Spinal cord (tissue), 10 donors: Measurements from ENCODE around the gene ELP1. TPM values are rescaled to one million over a fixed set of nuclear protein-coding genes. Genes with fewer than 3 reads are reported as not detected.

ENCODE experiments used
- DNase-seq, 6 donors: peaks; one replicate each; pipeline versions ENCODE4 v3.0.0 to v3.0.0-alpha.2; 2013 to 2015; ENCODE audit warnings: low spot score in 6 of 6, low read depth in 4 of 6
- H3K27ac ChIP-seq: one replicate; pipeline ENCODE4 v1.5.1; 2013; ENCODE audit warnings: low read depth, low read length, control low read depth
- H3K27me3 ChIP-seq: one replicate; pipeline ENCODE4 v1.6.1; 2013; ENCODE audit warnings: low read length; ENCODE audit not compliant: control insufficient read depth, insufficient read depth
- H3K36me3 ChIP-seq: one replicate; pipeline ENCODE4 v1.6.1; 2013; ENCODE audit warnings: low read length; ENCODE audit not compliant: control insufficient read depth, insufficient read depth
- H3K4me1 ChIP-seq: one replicate; pipeline ENCODE4 v1.6.1; 2013; ENCODE audit warnings: low read length; ENCODE audit not compliant: control insufficient read depth, insufficient read depth
- H3K4me3 ChIP-seq: one replicate; pipeline ENCODE4 v1.5.1; 2013; ENCODE audit warnings: low read depth, low read length, control low read depth
- H3K9me3 ChIP-seq: one replicate; pipeline ENCODE4 v1.6.1; 2013; ENCODE audit warnings: low read length; ENCODE audit not compliant: control insufficient read depth, insufficient read depth
- WGBS: methylation state at CpG from one replicate; pipeline ENCODE4 v1.1.5; 2013; ENCODE audit warnings: missing lambda C conversion rate; ENCODE audit not compliant: insufficient coverage; 5-methylcytosine and 5-hydroxymethylcytosine counted together
- polyA plus RNA-seq, 2 donors: library from polyadenylated mRNA; unstranded; fragments of 120-200 nt; gene quantifications; one replicate each; pipeline ENCODE4 v1.2.1, GENCODE V29; 2013; ENCODE audit not compliant: insufficient read length in 2 of 2
- total RNA-seq, 2 donors: library from RNA; depleted of rRNA in 1 of 2; stranded (reverse); fragments of 120-200 nt in 1 of 2; fragments of >200 nt in 1 of 2; gene quantifications; one replicate each; pipeline versions ENCODE4 v1.2.3 to v1.2.4, GENCODE V29; 2013 to 2014
- donor health status: healthy.

ELP1 gene
- total and polyA plus RNA-seq, 4 donors = 41.9 to 60.2 (median 55.2) TPM

GRCh38 chr9:108869092-108869725 is 64.7 kb downstream of the ELP1 start:
- peaks cover 4% of the 10 kb centered on the region for H3K4me1 ChIP-seq
- no peaks in the 10 kb centered on the region for H3K27me3 ChIP-seq
- H3K4me3 ChIP-seq = no peak overlapping the region
- no peak for DNase-seq
- H3K9me3 ChIP-seq = no peaks in the 10 kb centered on the region
- WGBS = no CpG with 5 or more reads among the region's 3 CpGs
- H3K27ac ChIP-seq = no peak overlapping the region
- peaks cover 18% of the 10 kb centered on the region for H3K36me3 ChIP-seq

GRCh38 chr9:108867829-108868228 is 66.1 kb downstream of the ELP1 start:
- DNase-seq = no peak
- Histone ChIP-seq H3K4me3 (no peak overlapping the region), H3K36me3 (peaks cover 14% of the 10 kb centered on the region), H3K27ac (no peak overlapping the region), H3K4me1 (peaks cover 4% of the 10 kb centered on the region), H3K9me3 (no peaks in the 10 kb centered on the region), H3K27me3 (no peaks in the 10 kb centered on the region)
- 49% methylated on average over 3 of the region's 4 CpGs for WGBS

- no peak overlapping the region for H3K4me3 ChIP-seq
- H3K27me3 ChIP-seq = no peaks in the 10 kb centered on the region
- peaks cover 4% of the 10 kb centered on the region for H3K4me1 ChIP-seq
- H3K36me3 ChIP-seq = peaks cover 9% of the 10 kb centered on the region
- DNase-seq = peak in 1 of 6 donors; percentile 73
- H3K27ac ChIP-seq = no peak overlapping the region
- no peaks in the 10 kb centered on the region for H3K9me3 ChIP-seq
Measured at GRCh38 chr9:108867116-108867515, 66.8 kb downstream of the ELP1 start.

GRCh38 chr9:108866001-108866420 is 67.9 kb downstream of the ELP1 start:
- H3K9me3 ChIP-seq = no peaks in the 10 kb centered on the region
- no peak overlapping the region for H3K4me3 ChIP-seq
- H3K27me3 ChIP-seq = no peaks in the 10 kb centered on the region
- H3K27ac ChIP-seq = no peak overlapping the region
- H3K36me3 ChIP-seq = peaks cover 6% of the 10 kb centered on the region
- 75% methylated on average over 1 of the region's 2 CpGs for WGBS
- no peak for DNase-seq
- H3K4me1 ChIP-seq = peaks cover 4% of the 10 kb centered on the region

GRCh38 chr9:108865037-108865436 is 68.9 kb downstream of the ELP1 start:
- Histone ChIP-seq H3K4me3 (no peak overlapping the region), H3K4me1 (peaks cover 4% of the 10 kb centered on the region), H3K9me3 (no peaks in the 10 kb centered on the region), H3K27ac (no peak overlapping the region), H3K36me3 (peaks cover 5% of the 10 kb centered on the region), H3K27me3 (no peaks in the 10 kb centered on the region)
- 92% methylated on average over 1 of the region's 4 CpGs for WGBS
- DNase-seq = no peak

GRCh38 chr9:108864446-108864845 is 69.5 kb downstream of the ELP1 start:
- Histone ChIP-seq H3K4me3 (no peak overlapping the region), H3K4me1 (peaks cover 4% of the 10 kb centered on the region), H3K9me3 (no peaks in the 10 kb centered on the region), H3K36me3 (peaks cover 2% of the 10 kb centered on the region), H3K27ac (no peak overlapping the region), H3K27me3 (no peaks in the 10 kb centered on the region)
- WGBS = 80% methylated on average over 1 of the region's 3 CpGs
- DNase-seq = no peak

- H3K4me1 ChIP-seq = peaks cover 4% of the 10 kb centered on the region
- WGBS = no CpG with 5 or more reads among the region's 3 CpGs
Measured at GRCh38 chr9:108863891-108864290, 70.0 kb downstream of the ELP1 start.

GRCh38 chr9:108861997-108862396 is 71.9 kb downstream of the ELP1 start, which contains the start of gene ACTL7A:
Gene ACTL7A, plus strand, starts transcription at chr9:108862266. Its CDS starts 57 bp downstream, at chr9:108862323.
- 100% methylated on average over 1 of the region's 3 CpGs for WGBS
- no peaks in the 10 kb centered on the region for H3K9me3 ChIP-seq
- H3K27me3 ChIP-seq = no peaks in the 10 kb centered on the region
- no peak within 1 kb of the TSS for H3K27ac ChIP-seq
- no peak for DNase-seq
- peaks cover 4% of the 10 kb centered on the region for H3K4me1 ChIP-seq
- no peaks in the 10 kb centered on the region for H3K36me3 ChIP-seq
- H3K4me3 ChIP-seq = no peak within 1 kb of the TSS

More at GRCh38 chr9:108863891-108864290, 70.0 kb downstream of the ELP1 start:
- H3K27ac ChIP-seq = no peak overlapping the region
- H3K27me3 ChIP-seq = no peaks in the 10 kb centered on the region
- no peaks in the 10 kb centered on the region for H3K36me3 ChIP-seq
- peak in 2 of 6 donors; percentile 15 to 29 for DNase-seq
- H3K9me3 ChIP-seq = no peaks in the 10 kb centered on the region
- H3K4me3 ChIP-seq = no peak overlapping the region

GRCh38 chr9:108861464-108861863 is 72.5 kb downstream of the ELP1 start:
- Histone ChIP-seq H3K9me3 (no peaks in the 10 kb centered on the region), H3K36me3 (no peaks in the 10 kb centered on the region), H3K4me1 (peaks cover 4% of the 10 kb centered on the region), H3K27me3 (no peaks in the 10 kb centered on the region), H3K27ac (no peak overlapping the region), H3K4me3 (no peak overlapping the region)
- 68% methylated on average over 7 of the region's 7 CpGs for WGBS
- no peak for DNase-seq

GRCh38 chr9:108860764-108861163 is 73.2 kb downstream of the ELP1 start:
- Histone ChIP-seq H3K27ac (no peak overlapping the region), H3K36me3 (no peaks in the 10 kb centered on the region), H3K4me3 (no peak overlapping the region), H3K9me3 (no peaks in the 10 kb centered on the region), H3K4me1 (peaks cover 4% of the 10 kb centered on the region), H3K27me3 (no peaks in the 10 kb centered on the region)
- no peak for DNase-seq
- WGBS = 100% methylated on average over 1 of the region's 2 CpGs
